Neural progenitor cell (in vitro differentiated cells): ENCODE results near the gene RAVER1.

Experiments used
- CTCF ChIP-seq: fragments of 200-600 bp; sonication (generic); IDR thresholded peaks from 2 replicates; pipeline ENCODE4 v1.5.1; 2017; ENCODE audit warnings: antibody characterized with exemption, mild to moderate bottlenecking
- EZH2phosphoT487 ChIP-seq: fragments of 200-600 bp; sonication (generic); IDR thresholded peaks from 2 replicates; pipeline ENCODE4 v1.6.1; 2017; ENCODE audit warnings: antibody characterized with exemption

GRCh38 chr19:10278935-10279334 lies 54.4 kb downstream of the RAVER1 start:
- no peak for TF ChIP-seq CTCF
- no peak for TF ChIP-seq EZH2phosphoT487
